ENCODE results near the gene VANGL2.

The VANGL2 gene

GRCh38 chr1:160363951-160364735, 36.2 kb upstream of the VANGL2 start:
- intact Hi-C loops (cut with micrococcal nuclease), result no loop called here
- H3K4me1 Mint-ChIP-seq (ENCODE audit: low read depth), result peaks cover 62% of the 10 kb centered on the region
- no peak overlapping the region for H3K27ac Mint-ChIP-seq
- H3K9me3 Mint-ChIP-seq, result no peaks in the 10 kb centered on the region
- H3K36me3 Mint-ChIP-seq (ENCODE audit: low read depth), result peaks cover 23% of the 10 kb centered on the region
- H3K4me3 Mint-ChIP-seq, result no peak overlapping the region
- peaks cover 3% of the 10 kb centered on the region for H3K27me3 Mint-ChIP-seq

- Mint-ChIP-seq H3K4me1 (ENCODE audit: low read depth) (peaks cover 66% of the 10 kb centered on the region), H3K4me3 (no peak overlapping the region), H3K9me3 (no peaks in the 10 kb centered on the region), H3K27ac (no peak overlapping the region), H3K36me3 (ENCODE audit: low read depth) (peaks cover 11% of the 10 kb centered on the region), H3K27me3 (peaks cover 3% of the 10 kb centered on the region)
- intact Hi-C loops (cut with micrococcal nuclease), result no loop called here
Measured at GRCh38 chr1:160365325-160365724, 35.0 kb upstream of the VANGL2 start.

- no peak within 1 kb of the TSS for H3K4me3 Mint-ChIP-seq
- no peaks in the 10 kb centered on the region for H3K9me3 Mint-ChIP-seq
Measured at GRCh38 chr1:160366731-160367515, 33.4 kb upstream of the VANGL2 start, which contains the start of gene NHLH1. Gene NHLH1, plus strand, starts transcription at chr1:160367071. Its CDS starts 3,661 bp downstream, at chr1:160370732.

GRCh38 chr1:160367516-160367900, 32.9 kb upstream of the VANGL2 start:
- Mint-ChIP-seq H3K27me3 (peaks cover 3% of the 10 kb centered on the region), H3K9me3 (no peaks in the 10 kb centered on the region), H3K4me1 (ENCODE audit: low read depth) (peaks cover 66% of the 10 kb centered on the region), H3K36me3 (ENCODE audit: low read depth) (no peaks in the 10 kb centered on the region), H3K4me3 (no peak overlapping the region), H3K27ac (no peak overlapping the region)
- intact Hi-C loops (cut with micrococcal nuclease), result no loop called here

More at GRCh38 chr1:160366731-160367515, 33.4 kb upstream of the VANGL2 start, which contains the start of gene NHLH1:
- Mint-ChIP-seq H3K27me3 (peaks cover 3% of the 10 kb centered on the region), H3K27ac (no peak within 1 kb of the TSS), H3K36me3 (ENCODE audit: low read depth) (no peaks in the 10 kb centered on the region), H3K4me1 (ENCODE audit: low read depth) (peaks cover 66% of the 10 kb centered on the region)
- intact Hi-C loops (cut with micrococcal nuclease), result no loop called here

- H3K4me1 Mint-ChIP-seq (ENCODE audit: low read depth), result peaks cover 68% of the 10 kb centered on the region
- intact Hi-C loops (cut with micrococcal nuclease), result no loop called here
Measured at GRCh38 chr1:160367934-160368923, 32.1 kb upstream of the VANGL2 start.

GRCh38 chr1:160369087-160369486, 31.3 kb upstream of the VANGL2 start:
- no peaks in the 10 kb centered on the region for H3K9me3 Mint-ChIP-seq
- H3K4me1 Mint-ChIP-seq (ENCODE audit: low read depth), result peaks cover 75% of the 10 kb centered on the region
- H3K4me3 Mint-ChIP-seq, result no peak overlapping the region
- no peaks in the 10 kb centered on the region for H3K36me3 Mint-ChIP-seq (ENCODE audit: low read depth)
- no peak overlapping the region for H3K27ac Mint-ChIP-seq
- intact Hi-C loops (cut with micrococcal nuclease), result no loop called here
- H3K27me3 Mint-ChIP-seq, result peaks cover 3% of the 10 kb centered on the region

More at GRCh38 chr1:160367934-160368923, 32.1 kb upstream of the VANGL2 start:
- Mint-ChIP-seq H3K27me3 (peaks cover 3% of the 10 kb centered on the region), H3K27ac (no peak overlapping the region), H3K4me3 (no peak overlapping the region), H3K36me3 (ENCODE audit: low read depth) (no peaks in the 10 kb centered on the region), H3K9me3 (no peaks in the 10 kb centered on the region)

- no peak overlapping the region for H3K4me3 Mint-ChIP-seq
- H3K9me3 Mint-ChIP-seq, result no peaks in the 10 kb centered on the region
- H3K4me1 Mint-ChIP-seq (ENCODE audit: low read depth), result peaks cover 83% of the 10 kb centered on the region
- intact Hi-C loops (cut with micrococcal nuclease), result loop anchor here (10.0 kb wide), 1 partner anchor 46 kb away; no protein-coding TSS in a partner anchor
- no peaks in the 10 kb centered on the region for H3K36me3 Mint-ChIP-seq (ENCODE audit: low read depth)
- peak overlapping the region; percentile 81 for H3K27ac Mint-ChIP-seq
- peaks cover 3% of the 10 kb centered on the region for H3K27me3 Mint-ChIP-seq
Measured at GRCh38 chr1:160370561-160371345, 29.6 kb upstream of the VANGL2 start.

- intact Hi-C loops (cut with micrococcal nuclease), result loop anchor here (10.0 kb wide), 1 partner anchor 46 kb away; no protein-coding TSS in a partner anchor
- Mint-ChIP-seq H3K9me3 (no peaks in the 10 kb centered on the region), H3K36me3 (ENCODE audit: low read depth) (no peaks in the 10 kb centered on the region), H3K4me3 (no peak overlapping the region), H3K27ac (peak overlapping the region; percentile 81), H3K27me3 (peaks cover 3% of the 10 kb centered on the region), H3K4me1 (ENCODE audit: low read depth) (peaks cover 83% of the 10 kb centered on the region)
Measured at GRCh38 chr1:160371346-160371631, 29.1 kb upstream of the VANGL2 start.

- intact Hi-C loops (cut with micrococcal nuclease), result loop anchor here (10.0 kb wide), 1 partner anchor 47 kb away; no protein-coding TSS in a partner anchor
- Mint-ChIP-seq H3K27me3 (peaks cover 3% of the 10 kb centered on the region), H3K4me3 (peak overlapping the region; percentile 7), H3K9me3 (no peaks in the 10 kb centered on the region), H3K27ac (peak overlapping the region; percentile 81), H3K4me1 (ENCODE audit: low read depth) (peaks cover 87% of the 10 kb centered on the region), H3K36me3 (ENCODE audit: low read depth) (no peaks in the 10 kb centered on the region)
Measured at GRCh38 chr1:160371756-160372155, 28.6 kb upstream of the VANGL2 start.

- peaks cover 76% of the 10 kb centered on the region for H3K4me1 Mint-ChIP-seq (ENCODE audit: low read depth)
- no peaks in the 10 kb centered on the region for H3K9me3 Mint-ChIP-seq
- intact Hi-C loops (cut with micrococcal nuclease), result loop anchor here (2.0 to 10.0 kb wide), 2 partner anchors 27 to 49 kb away; no protein-coding TSS in a partner anchor
- no peak overlapping the region for H3K4me3 Mint-ChIP-seq
- no peak overlapping the region for H3K27ac Mint-ChIP-seq
- H3K27me3 Mint-ChIP-seq, result no peaks in the 10 kb centered on the region
- no peaks in the 10 kb centered on the region for H3K36me3 Mint-ChIP-seq (ENCODE audit: low read depth)
Measured at GRCh38 chr1:160373696-160374095, 26.7 kb upstream of the VANGL2 start.

GRCh38 chr1:160374306-160375110, 25.9 kb upstream of the VANGL2 start:
- intact Hi-C loops (cut with micrococcal nuclease), result loop anchor here (2.0 to 10.0 kb wide), 4 partner anchors 28 to 272 kb away; no protein-coding TSS in a partner anchor
- H3K27me3 Mint-ChIP-seq, result no peaks in the 10 kb centered on the region
- peak overlapping the region; percentile 83 for H3K27ac Mint-ChIP-seq
- H3K4me1 Mint-ChIP-seq (ENCODE audit: low read depth), result peaks cover 83% of the 10 kb centered on the region
- H3K36me3 Mint-ChIP-seq (ENCODE audit: low read depth), result no peaks in the 10 kb centered on the region
- no peak overlapping the region for H3K4me3 Mint-ChIP-seq
- H3K9me3 Mint-ChIP-seq, result no peaks in the 10 kb centered on the region

Data from dendritic cell treated with granulocyte-macrophage colony-stimulating factor and Interleukin-4, amounts not matched to agents 40 ng/mL and 50 ng/mL, for 4 days (primary cell).